ENCODE data around the gene SIRPG.

SIRPG gene

DNA sequence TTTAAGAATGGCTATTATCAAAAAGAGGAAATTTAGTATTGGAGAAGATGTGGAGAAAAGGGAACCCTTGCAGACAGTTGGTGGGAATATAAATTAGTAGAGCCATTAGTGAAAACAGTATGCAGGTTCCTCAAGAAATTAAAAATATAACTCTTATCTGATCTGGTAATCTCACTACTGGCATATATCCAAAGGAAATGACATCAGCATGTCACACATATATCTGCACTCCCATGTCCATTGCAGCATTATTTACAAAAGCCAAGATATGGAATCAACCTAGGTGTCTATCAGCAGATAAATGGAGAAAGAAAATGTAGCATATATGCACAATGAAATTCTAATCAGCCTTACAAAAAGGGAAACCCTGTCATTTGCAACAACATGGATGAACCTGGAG lies 2.6 kb downstream of the SIRPG start:
- no peak overlapping the region for H3K4me3 ChIP-seq (ENCODE audit: low read depth, low read length)
- DNase-seq (ENCODE audit: low read depth, low spot score) = no peak
- TF ChIP-seq, protein P1, sequence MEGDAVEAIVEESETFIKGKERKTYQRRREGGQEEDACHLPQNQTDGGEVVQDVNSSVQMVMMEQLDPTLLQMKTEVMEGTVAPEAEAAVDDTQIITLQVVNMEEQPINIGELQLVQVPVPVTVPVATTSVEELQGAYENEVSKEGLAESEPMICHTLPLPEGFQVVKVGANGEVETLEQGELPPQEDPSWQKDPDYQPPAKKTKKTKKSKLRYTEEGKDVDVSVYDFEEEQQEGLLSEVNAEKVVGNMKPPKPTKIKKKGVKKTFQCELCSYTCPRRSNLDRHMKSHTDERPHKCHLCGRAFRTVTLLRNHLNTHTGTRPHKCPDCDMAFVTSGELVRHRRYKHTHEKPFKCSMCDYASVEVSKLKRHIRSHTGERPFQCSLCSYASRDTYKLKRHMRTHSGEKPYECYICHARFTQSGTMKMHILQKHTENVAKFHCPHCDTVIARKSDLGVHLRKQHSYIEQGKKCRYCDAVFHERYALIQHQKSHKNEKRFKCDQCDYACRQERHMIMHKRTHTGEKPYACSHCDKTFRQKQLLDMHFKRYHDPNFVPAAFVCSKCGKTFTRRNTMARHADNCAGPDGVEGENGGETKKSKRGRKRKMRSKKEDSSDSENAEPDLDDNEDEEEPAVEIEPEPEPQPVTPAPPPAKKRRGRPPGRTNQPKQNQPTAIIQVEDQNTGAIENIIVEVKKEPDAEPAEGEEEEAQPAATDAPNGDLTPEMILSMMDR (IDR thresholded peaks at IDR 0.05; ENCODE audit: low read depth, low read length) = no peak
- in situ Hi-C loops (cut with HindIII; ENCODE audit: low sequenced_read_pairs) = no loop called here

DNA sequence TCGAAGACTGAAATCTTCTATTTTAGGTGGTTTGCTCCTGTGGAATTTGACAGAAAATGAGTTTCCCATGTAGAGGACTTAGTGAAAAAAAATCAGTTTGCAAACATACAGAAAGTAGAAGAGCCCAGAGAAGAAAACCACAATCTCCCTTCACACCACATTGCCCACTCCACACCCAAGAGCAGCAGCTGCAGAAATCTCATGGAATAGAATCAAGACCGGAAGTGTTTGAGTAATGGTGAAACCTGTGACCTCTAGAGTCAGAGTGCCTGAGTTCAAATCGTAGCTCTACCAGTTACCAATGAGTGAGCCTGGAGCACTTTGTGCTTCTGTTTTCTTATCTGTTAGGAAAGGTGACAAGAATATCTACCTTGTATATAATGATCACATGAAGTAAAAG lies 4.6 kb downstream of the SIRPG start:
- in situ Hi-C loops (cut with HindIII; ENCODE audit: low sequenced_read_pairs) = no loop called here
- H3K4me3 ChIP-seq (ENCODE audit: low read depth, low read length) = no peak overlapping the region
- no peak for DNase-seq (ENCODE audit: low read depth, low spot score)
- TF ChIP-seq, protein P1 (IDR thresholded peaks at IDR 0.05; ENCODE audit: low read depth, low read length) = no peak

DNA sequence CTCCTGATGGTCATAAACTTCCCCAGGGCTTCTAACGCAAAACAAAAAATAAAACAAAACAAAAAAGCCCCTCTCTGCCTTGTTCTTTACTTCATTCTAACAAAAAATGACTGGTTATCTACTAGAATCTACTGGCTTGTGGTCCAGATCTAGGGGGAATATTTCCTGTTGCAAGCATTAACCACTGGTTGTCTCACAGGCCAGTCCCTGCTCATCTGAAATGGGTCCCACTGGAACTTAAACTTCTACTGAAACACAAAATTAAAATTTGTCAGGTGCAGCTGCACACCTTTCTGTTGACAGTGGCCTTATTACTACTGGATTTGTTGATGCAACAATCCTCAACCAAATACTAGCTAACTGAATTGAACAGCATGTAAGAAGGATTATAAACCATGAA lies 5.5 kb downstream of the SIRPG start:
- in situ Hi-C loops (cut with HindIII; ENCODE audit: low sequenced_read_pairs) = no loop called here
- no peak overlapping the region for H3K4me3 ChIP-seq (ENCODE audit: low read depth, low read length)
- DNase-seq (ENCODE audit: low read depth, low spot score) = no peak
- TF ChIP-seq, protein P1 (IDR thresholded peaks at IDR 0.05; ENCODE audit: low read depth, low read length) = no peak

DNA sequence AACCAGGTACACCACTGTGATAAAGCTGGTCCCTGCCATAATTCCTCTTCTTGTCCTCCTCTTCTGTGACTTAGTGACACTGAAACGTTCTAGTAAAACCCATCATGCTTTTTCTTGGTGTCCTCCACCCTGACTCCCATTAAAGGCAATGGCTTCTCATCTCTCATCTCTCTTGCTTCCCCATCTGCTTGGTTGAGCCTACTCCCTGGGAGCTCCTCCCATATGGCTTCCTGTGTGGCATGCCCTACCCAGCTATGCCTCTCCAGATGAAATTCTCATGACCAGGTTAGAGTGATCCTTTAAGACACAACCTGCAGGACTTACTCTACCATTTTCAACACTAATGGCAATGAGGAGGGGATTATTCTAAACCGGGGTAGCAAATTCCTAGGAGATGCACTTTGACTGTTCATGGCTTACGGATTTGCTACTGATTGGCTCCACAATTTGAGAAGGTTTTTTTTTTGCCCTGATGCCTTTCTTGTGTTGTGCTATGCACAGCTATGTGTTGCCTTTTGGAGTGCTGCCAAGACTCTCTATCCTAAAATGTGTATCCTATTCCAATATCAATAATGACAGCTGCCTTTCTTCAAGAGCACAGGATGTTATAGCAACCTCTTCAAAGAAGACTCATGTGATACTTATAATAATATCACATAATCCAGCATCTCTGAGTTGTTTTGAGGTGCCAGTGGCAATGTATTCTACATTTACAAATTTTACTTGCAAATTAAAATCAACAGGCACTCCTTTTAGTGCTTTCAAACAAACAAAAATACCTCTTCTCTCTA lies 6.1 kb downstream of the SIRPG start:
- no peak for DNase-seq (ENCODE audit: low read depth, low spot score)
- TF ChIP-seq, protein P1 (IDR thresholded peaks at IDR 0.05; ENCODE audit: low read depth, low read length) = no peak
- in situ Hi-C loops (cut with HindIII; ENCODE audit: low sequenced_read_pairs) = no loop called here
- H3K4me3 ChIP-seq (ENCODE audit: low read depth, low read length) = no peak overlapping the region

DNA sequence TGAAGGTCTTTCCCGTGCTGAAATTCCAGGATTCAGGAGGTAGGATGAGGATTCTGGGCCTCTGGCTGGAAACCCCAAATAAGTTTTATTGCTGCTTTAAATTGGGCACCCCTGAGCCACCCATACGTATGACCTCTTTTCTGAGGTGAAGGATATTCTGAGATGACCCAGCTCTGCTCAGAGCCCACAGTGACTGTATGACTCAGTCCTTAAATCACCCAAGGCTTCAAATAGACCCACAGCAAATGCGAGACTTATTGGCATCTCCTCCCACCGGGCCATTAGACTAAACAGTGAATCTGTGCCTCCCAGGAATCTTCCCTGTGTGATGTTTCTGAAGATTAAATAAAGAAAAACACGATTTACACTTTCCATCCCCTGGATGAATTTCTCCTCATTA lies 9.5 kb downstream of the SIRPG start:
- TF ChIP-seq, protein P1 (IDR thresholded peaks at IDR 0.05; ENCODE audit: low read depth, low read length) = no peak
- H3K4me3 ChIP-seq (ENCODE audit: low read depth, low read length) = no peak overlapping the region
- in situ Hi-C loops (cut with HindIII; ENCODE audit: low sequenced_read_pairs) = no loop called here
- no peak for DNase-seq (ENCODE audit: low read depth, low spot score)

DNA sequence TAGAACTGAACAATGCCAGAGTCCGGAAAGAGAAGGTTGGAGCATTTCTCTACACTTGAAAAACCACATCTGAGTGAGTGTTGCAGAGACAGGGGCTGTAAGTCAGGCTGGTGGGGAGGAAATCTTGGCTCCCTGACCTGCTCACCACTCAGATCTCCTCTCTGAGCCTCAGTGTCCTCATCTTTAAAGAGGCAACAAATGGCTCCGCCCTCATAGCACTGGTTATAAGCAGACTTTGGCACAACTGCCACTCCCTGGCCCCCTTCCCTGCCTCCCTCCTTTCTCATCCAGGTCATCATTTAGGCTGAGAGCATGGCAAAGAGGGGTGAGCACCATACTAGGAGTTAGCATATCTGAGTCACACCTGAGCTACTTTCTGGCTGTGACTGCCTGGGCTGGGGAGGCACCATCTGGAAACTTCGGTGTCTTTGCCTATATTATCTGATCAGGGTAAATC lies 10.6 kb downstream of the SIRPG start:
- TF ChIP-seq, protein P1 (IDR thresholded peaks at IDR 0.05; ENCODE audit: low read depth, low read length) = no peak
- in situ Hi-C loops (cut with HindIII; ENCODE audit: low sequenced_read_pairs) = no loop called here
- no peak for DNase-seq (ENCODE audit: low read depth, low spot score)
- no peak overlapping the region for H3K4me3 ChIP-seq (ENCODE audit: low read depth, low read length)

Measured in astrocyte of the spinal cord (primary cell).